Fibroblast of the aortic adventitia (primary cell): ENCODE data around the gene VSTM4. TPM values are rescaled to one million over a fixed set of nuclear protein-coding genes. Genes with fewer than 3 reads are reported as not detected.

Experiments
- DNase-seq: peaks from one replicate; pipeline ENCODE4 v3.0.0-alpha.2; 2010; ENCODE audit warnings: low read depth
- H3K4me3 ChIP-seq: 2 replicates; pipeline ENCODE4 v1.5.1; 2011; ENCODE audit warnings: low read depth, mild to moderate bottlenecking, control low read depth, low read length, moderate library complexity
- small RNA-seq: library from RNA; depleted of rRNA; stranded (forward); fragments of <200 nt; gene quantifications from one replicate; pipeline ENCODE3, GENCODE V24; 2012
- total RNA-seq: library from RNA; depleted of rRNA; stranded (reverse); fragments of >200 nt; gene quantifications from 2 replicates; pipeline ENCODE4 v1.2.3, GENCODE V29; 2012; ENCODE audit warnings: low replicate concordance
- TF ChIP-seq, protein P1 (sequence below): IDR thresholded peaks from 2 replicates; pipeline ENCODE4 v1.5.1; 2011; ENCODE audit warnings: mild to moderate bottlenecking, low read length, control low read depth, inconsistent platforms; ENCODE audit not compliant: insufficient read depth

Gene VSTM4
- total RNA-seq, 1 donor = 6.5 TPM

DNA sequence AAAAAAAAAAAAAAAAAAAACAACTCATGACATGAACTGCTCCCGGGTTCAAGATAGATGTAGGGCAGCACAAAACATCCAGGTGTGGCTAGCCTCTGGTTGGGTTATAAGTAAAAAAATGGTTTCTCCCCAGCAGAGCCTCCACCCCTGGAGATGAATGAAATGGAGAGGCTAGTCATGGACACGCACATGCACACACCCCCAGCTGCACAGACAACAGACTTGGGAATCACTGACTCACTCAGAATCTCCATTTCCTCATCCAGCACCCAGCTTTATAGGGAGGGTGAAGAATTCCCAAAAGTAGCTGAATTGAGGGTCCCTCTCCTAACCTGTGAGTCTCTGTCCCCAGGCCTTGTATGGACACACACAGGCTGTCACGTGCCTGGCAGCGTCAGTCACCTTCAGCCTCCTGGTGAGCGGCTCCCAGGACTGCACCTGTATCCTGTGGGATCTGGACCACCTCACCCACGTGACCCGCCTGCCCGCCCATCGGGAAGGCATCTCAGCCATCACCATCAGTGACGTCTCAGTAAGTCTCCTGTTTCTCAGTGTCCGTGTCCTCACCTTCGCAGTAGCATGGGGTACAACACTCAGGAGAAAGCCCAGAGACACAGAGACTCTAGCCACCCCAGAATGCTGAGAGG, 140.7 kb downstream of the VSTM4 start:
- no peak for DNase-seq
- no peak overlapping the region for H3K4me3 ChIP-seq
- TF ChIP-seq, protein P1, sequence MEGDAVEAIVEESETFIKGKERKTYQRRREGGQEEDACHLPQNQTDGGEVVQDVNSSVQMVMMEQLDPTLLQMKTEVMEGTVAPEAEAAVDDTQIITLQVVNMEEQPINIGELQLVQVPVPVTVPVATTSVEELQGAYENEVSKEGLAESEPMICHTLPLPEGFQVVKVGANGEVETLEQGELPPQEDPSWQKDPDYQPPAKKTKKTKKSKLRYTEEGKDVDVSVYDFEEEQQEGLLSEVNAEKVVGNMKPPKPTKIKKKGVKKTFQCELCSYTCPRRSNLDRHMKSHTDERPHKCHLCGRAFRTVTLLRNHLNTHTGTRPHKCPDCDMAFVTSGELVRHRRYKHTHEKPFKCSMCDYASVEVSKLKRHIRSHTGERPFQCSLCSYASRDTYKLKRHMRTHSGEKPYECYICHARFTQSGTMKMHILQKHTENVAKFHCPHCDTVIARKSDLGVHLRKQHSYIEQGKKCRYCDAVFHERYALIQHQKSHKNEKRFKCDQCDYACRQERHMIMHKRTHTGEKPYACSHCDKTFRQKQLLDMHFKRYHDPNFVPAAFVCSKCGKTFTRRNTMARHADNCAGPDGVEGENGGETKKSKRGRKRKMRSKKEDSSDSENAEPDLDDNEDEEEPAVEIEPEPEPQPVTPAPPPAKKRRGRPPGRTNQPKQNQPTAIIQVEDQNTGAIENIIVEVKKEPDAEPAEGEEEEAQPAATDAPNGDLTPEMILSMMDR = no peak

DNA sequence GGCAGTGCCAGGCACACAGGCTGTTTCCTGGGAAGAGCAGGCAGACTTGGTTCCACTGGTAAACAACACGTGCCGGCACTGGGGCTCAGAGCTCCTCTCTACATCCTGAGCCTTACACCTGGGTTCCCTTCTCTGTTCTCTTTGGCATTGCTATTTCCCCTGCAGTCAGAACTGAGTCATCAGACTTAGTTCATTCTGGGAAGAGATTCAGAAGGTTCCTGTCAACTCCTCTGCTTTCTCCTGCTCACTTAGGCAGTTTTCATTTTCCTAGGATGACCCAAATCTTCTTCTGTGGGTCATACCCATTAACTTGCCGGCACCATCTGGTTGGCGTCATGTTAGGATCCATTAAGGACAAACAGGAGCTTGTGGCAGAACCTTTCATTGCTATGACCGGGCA, 142.3 kb downstream of the VSTM4 start:
- H3K4me3 ChIP-seq = no peak overlapping the region
- TF ChIP-seq, protein P1 = no peak
- DNase-seq = no peak

DNA sequence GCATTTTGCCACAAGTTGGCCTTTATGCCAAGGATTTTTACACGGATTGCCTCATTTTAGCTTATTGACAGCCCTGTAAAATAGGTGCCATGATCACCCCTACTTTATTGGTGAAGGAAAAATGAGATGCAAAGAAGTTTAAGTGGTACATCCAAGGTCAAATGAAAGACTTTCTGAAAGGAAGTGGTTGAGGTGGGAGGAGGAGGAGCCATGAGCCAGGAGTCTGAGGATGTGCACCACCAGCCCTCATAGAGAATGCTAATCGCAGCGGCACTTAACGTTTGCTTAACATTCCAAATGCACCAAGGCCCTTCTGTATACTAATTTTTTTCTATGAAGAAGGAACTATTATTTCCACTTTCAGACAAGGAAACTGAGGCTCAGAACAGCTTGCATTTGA, 144.7 kb downstream of the VSTM4 start:
- no peak for DNase-seq
- H3K4me3 ChIP-seq = no peak overlapping the region
- TF ChIP-seq, protein P1 = no peak

DNA sequence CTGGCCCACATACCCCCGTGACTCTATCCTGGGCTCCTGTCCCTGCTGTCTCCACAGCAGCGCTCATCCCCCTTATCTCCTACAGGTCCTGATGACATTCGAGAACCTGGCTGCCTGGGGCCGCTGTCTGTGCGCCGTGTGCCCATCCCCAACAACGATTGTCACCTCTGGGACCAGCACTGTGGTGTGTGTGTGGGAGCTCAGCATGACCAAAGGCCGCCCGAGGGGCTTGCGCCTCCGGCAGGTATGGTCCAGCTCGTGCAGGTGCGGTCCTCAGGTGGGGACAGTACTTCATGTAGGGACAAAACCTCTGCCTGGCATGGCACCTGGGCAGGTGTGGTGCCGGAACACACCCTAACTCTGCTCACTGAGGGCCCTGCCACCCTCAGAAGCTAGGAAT, 145.3 kb downstream of the VSTM4 start:
- no peak for DNase-seq
- H3K4me3 ChIP-seq = no peak overlapping the region
- TF ChIP-seq, protein P1 = no peak

DNA sequence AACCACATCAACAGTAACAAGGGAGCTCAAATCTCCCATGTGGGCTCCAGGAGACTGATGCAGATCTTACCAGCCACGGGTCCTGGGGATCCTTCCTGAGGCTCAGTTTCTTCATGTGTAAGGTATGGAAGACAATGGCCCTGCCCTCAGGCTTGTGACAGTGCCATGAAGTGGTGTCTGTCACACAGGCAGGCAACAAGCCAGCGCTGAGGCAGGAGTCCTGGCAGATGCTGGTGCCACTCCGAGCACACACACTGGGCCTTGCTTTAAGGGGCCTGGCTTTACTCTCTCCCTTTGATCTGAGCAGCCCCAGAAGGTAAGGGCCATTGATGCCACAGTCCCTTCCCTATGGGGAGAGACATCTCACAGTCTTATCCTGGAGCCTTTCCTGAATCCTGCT, 147.3 kb downstream of the VSTM4 start:
- no peak for DNase-seq
- H3K4me3 ChIP-seq = no peak overlapping the region
- TF ChIP-seq, protein P1 = no peak

DNA sequence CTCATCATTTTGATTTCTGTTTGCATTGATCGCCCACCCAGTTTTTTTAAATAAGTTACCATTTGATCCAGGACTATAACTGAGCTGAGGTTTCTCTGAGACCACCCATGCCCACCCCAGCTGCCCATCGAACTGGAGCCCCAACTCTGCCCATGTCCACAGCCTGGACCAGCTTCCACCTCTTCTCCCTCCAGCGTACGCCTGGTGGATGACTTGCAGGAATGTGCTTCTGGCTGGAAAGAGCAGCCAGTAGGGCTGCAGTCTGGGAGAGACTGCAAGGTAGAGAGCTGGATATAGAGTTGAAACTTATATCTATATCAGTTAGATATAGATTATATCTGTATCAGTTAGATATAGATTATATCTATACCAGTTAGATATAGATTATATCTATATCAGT, 149.9 kb downstream of the VSTM4 start:
- TF ChIP-seq, protein P1 = no peak
- DNase-seq = no peak
- H3K4me3 ChIP-seq = no peak overlapping the region

Small RNA genes lying within 50 kb of the gene (small RNA-seq; reads per million reads assigned to genes)
- gene MIR4294 = not detected

Other genes with a start within 250 kb of the VSTM4 start
- gene LRRC18, start 175.7 kb downstream of the VSTM4 start, total RNA-seq = not detected in 2 replicates
- gene FAM170B, start 18.5 kb upstream of the VSTM4 start, total RNA-seq = not detected in 2 replicates
- gene TMEM273, start 72.9 kb upstream of the VSTM4 start, total RNA-seq = 0.57 TPM in 1 of 2 replicates, not detected in the other
- not detected in 2 replicates for gene C10orf71, start 183.6 kb upstream of the VSTM4 start, total RNA-seq